ENCODE results near the gene LRPAP1. TPM values are rescaled to one million over a fixed set of nuclear protein-coding genes. Genes with fewer than 3 reads are reported as not detected.

Gene LRPAP1
- total RNA-seq, 1 experiment from 2014 or later = 110 TPM

- intact Hi-C loops (cut with micrococcal nuclease; ENCODE audit: unreplicated experiment) (no loop called here), in situ Hi-C loops (cut with HindIII; ENCODE audit: low pct_unique_long_range_greater_than_20kb, low sequenced_read_pairs) (no loop called here)
- ATAC-seq = peak; percentile 40; the same call in 1 of the 2 replicates
- no TSS peak for BruUV-seq (replicated peaks)
- TF ChIP-seq, protein P1, sequence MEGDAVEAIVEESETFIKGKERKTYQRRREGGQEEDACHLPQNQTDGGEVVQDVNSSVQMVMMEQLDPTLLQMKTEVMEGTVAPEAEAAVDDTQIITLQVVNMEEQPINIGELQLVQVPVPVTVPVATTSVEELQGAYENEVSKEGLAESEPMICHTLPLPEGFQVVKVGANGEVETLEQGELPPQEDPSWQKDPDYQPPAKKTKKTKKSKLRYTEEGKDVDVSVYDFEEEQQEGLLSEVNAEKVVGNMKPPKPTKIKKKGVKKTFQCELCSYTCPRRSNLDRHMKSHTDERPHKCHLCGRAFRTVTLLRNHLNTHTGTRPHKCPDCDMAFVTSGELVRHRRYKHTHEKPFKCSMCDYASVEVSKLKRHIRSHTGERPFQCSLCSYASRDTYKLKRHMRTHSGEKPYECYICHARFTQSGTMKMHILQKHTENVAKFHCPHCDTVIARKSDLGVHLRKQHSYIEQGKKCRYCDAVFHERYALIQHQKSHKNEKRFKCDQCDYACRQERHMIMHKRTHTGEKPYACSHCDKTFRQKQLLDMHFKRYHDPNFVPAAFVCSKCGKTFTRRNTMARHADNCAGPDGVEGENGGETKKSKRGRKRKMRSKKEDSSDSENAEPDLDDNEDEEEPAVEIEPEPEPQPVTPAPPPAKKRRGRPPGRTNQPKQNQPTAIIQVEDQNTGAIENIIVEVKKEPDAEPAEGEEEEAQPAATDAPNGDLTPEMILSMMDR (IDR thresholded peaks at IDR 0.05) = no peak; the same call in 1 of the 2 replicates
- no peak for TF ChIP-seq REST (IDR thresholded peaks at IDR 0.05; ENCODE audit: insufficient read depth in 1 of 2, low read depth in 2 of 2, low read length in 1 of 2)
- TF ChIP-seq SIN3A (IDR thresholded peaks at IDR 0.05; ENCODE audit: borderline replicate concordance, insufficient read depth, low read depth, low read length) = no peak
- TF ChIP-seq POLR2AphosphoS5 (IDR thresholded peaks at IDR 0.05; ENCODE audit: low read depth, low read length) = no peak
- no peak for TF ChIP-seq TCF7L2 (IDR thresholded peaks at IDR 0.05; ENCODE audit: low read depth, low read length)
- H3K9me3 ChIP-seq (ENCODE audit: control insufficient read depth, insufficient read depth, low read depth, low read length) = no peaks in the 10 kb centered on the region
- DNase-seq (ENCODE audit: low read depth, low spot score) = no peak
- no peaks in the 10 kb centered on the region for H3K27me3 ChIP-seq (ENCODE audit: control insufficient read depth, insufficient read depth, low read length)
- ChIA-PET CTCF (no interaction called here), POLR2A (no interaction called here)
- no peak overlapping the region for H3K4me3 ChIP-seq (ENCODE audit: low read depth in 2 of 2, low read length in 2 of 2)
- H3K36me3 ChIP-seq (ENCODE audit: control insufficient read depth, insufficient read depth, low read length) = no peaks in the 10 kb centered on the region
- no peaks in the 10 kb centered on the region for H3K4me1 ChIP-seq (ENCODE audit: control insufficient read depth, insufficient read depth, low read length)
- no peak overlapping the region for H3K27ac ChIP-seq (ENCODE audit: low read length)
Measured at GRCh38 chr4:3465698-3466671, 66.2 kb downstream of the LRPAP1 start.

DNA sequence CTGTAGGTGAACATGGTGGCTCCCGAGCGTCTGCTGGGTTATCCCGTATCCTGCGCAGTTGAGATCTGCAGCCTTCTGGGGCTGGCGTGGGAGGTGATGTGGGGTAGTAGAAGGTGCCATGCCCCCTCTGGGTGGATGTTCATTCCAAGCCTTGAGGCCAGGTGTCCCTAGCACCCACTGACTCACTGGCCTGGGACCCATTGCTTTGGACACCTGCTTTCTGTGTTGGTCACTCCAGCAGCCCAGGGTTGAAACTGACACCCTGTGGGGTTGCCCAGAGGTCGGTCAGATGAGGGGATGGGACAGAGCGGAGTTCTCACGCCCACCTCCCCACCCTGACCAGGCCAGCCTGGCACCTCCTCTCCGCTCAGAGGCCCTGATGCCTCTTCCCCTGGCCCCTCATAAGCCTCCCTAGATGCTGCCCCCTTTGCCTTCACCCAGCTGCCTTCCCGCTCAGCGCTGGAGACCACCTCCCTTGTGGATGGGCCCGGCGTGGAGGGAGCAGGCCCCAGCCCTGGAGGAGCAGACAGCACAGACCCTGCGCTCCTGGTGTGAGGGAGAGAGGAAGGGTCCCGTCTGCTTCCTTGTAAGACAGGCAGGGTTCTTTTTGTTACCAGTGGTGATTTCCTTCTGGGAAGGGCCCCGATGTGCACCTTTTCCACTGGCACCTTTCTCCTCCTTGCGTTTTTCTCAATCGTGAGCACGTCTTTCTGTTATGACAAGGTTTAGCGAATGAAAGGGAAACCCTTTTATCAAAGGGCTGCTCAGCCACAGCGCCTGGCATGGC, 67.1 kb downstream of the LRPAP1 start:
- BruUV-seq (replicated peaks) = no TSS peak
- Histone ChIP-seq H3K27ac (ENCODE audit: low read length) (no peak overlapping the region), H3K4me1 (ENCODE audit: control insufficient read depth, insufficient read depth, low read length) (no peaks in the 10 kb centered on the region), H3K4me3 (ENCODE audit: low read depth in 2 of 2, low read length in 2 of 2) (no peak overlapping the region), H3K27me3 (ENCODE audit: control insufficient read depth, insufficient read depth, low read length) (no peaks in the 10 kb centered on the region), H3K36me3 (ENCODE audit: control insufficient read depth, insufficient read depth, low read length) (no peaks in the 10 kb centered on the region), H3K9me3 (ENCODE audit: control insufficient read depth, insufficient read depth, low read depth, low read length) (no peaks in the 10 kb centered on the region)
- ChIA-PET CTCF (no interaction called here), POLR2A (no interaction called here)
- no peak for ATAC-seq
- intact Hi-C loops (cut with micrococcal nuclease; ENCODE audit: unreplicated experiment) (no loop called here), in situ Hi-C loops (cut with HindIII; ENCODE audit: low pct_unique_long_range_greater_than_20kb, low sequenced_read_pairs) (no loop called here)
- TF ChIP-seq TCF7L2 (IDR thresholded peaks at IDR 0.05; ENCODE audit: low read depth, low read length) (no peak), REST (IDR thresholded peaks at IDR 0.05; ENCODE audit: insufficient read depth in 1 of 2, low read depth in 2 of 2, low read length in 1 of 2) (no peak), POLR2AphosphoS5 (IDR thresholded peaks at IDR 0.05; ENCODE audit: low read depth, low read length) (no peak), SIN3A (IDR thresholded peaks at IDR 0.05; ENCODE audit: borderline replicate concordance, insufficient read depth, low read depth, low read length) (no peak)
- TF ChIP-seq, protein P1 (IDR thresholded peaks at IDR 0.05) = no peak
- DNase-seq (ENCODE audit: low read depth, low spot score) = no peak

Data from Panc1 (cell line).